Spleen (tissue), 11 donors: ENCODE data around the gene HINFP. TPM values are rescaled to one million over a fixed set of nuclear protein-coding genes. Genes with fewer than 3 reads are reported as not detected.

Source experiments
- DNase-seq: peaks from one replicate; pipeline ENCODE4 v3.0.0-alpha.2; 2020
- H3K27ac ChIP-seq, 8 donors: fragments of 200-600 bp; sonication (generic) in 7 of 8; 1 replicate in 4 of 8; 2 replicates in 4 of 8; pipeline versions ENCODE4 v1.5.0 to v1.8.0; 2016 to 2021; ENCODE audit warnings: inconsistent platforms in 4 of 8, mild to moderate bottlenecking in 4 of 8, moderate library complexity in 1 of 8
- H3K27me3 ChIP-seq, 7 donors: fragments of 200-600 bp; sonication (generic) in 6 of 7; replicated peaks in 1 of 7; 1 replicate in 4 of 7; 2 replicates in 3 of 7; pipeline versions ENCODE4 v1.5.0 to v1.8.0; 2016 to 2021; ENCODE audit warnings: inconsistent platforms in 3 of 7, mild to moderate bottlenecking in 1 of 7
- H3K36me3 ChIP-seq, 6 donors: fragments of 200-600 bp; sonication (generic) in 5 of 6; 1 replicate in 4 of 6; 2 replicates in 2 of 6; pipeline versions ENCODE4 v1.5.0 to v1.8.0; 2016 to 2021; ENCODE audit warnings: inconsistent platforms in 2 of 6
- H3K4me1 ChIP-seq, 6 donors: fragments of 200-600 bp; sonication (generic) in 5 of 6; 1 replicate in 3 of 6; 2 replicates in 3 of 6; pipeline versions ENCODE4 v1.5.0 to v1.8.0; 2016 to 2021; ENCODE audit warnings: inconsistent platforms in 3 of 6
- H3K4me3 ChIP-seq, 8 donors: fragments of 200-600 bp; sonication (generic) in 7 of 8; 1 replicate in 4 of 8; 2 replicates in 4 of 8; pipeline versions ENCODE4 v1.5.0 to v1.8.0; 2016 to 2021; ENCODE audit warnings: inconsistent platforms in 4 of 8, mild to moderate bottlenecking in 4 of 8, moderate library complexity in 2 of 8
- H3K9me3 ChIP-seq, 8 donors: fragments of 200-600 bp; sonication (generic) in 7 of 8; 1 replicate in 4 of 8; 2 replicates in 4 of 8; pipeline versions ENCODE4 v1.5.0 to v1.8.0; 2016 to 2021; ENCODE audit warnings: inconsistent platforms in 4 of 8
- CTCF ChIP-seq, 11 experiments: fragments of 200-600 bp in 7 of 11; fragments of 450-650 bp in 4 of 11; sonication (generic) in 4 of 11; IDR thresholded peaks in 8 of 11; conservative IDR thresholded peaks in 3 of 11; 1 replicate in 7 of 11; 2 replicates in 4 of 11; pipeline versions ENCODE4 v1.4.0 to v1.8.0; 2016 to 2021; ENCODE audit warnings: antibody characterized with exemption in 11 of 11, inconsistent platforms in 4 of 11, mild to moderate bottlenecking in 1 of 11
- POLR2A ChIP-seq, 3 donors: fragments of 450-650 bp; IDR thresholded peaks; one replicate each; pipeline ENCODE4 v1.5.1; 2017; ENCODE audit warnings: antibody characterized with exemption in 3 of 3, mild to moderate bottlenecking in 1 of 3
- POLR2AphosphoS5 ChIP-seq, 3 donors: sonication (generic); formaldehyde crosslinking; IDR thresholded peaks; one replicate each; pipeline ENCODE4 v1.5.1; 2017; ENCODE audit warnings: antibody characterized with exemption in 3 of 3
- WGBS, 5 donors: extraction: QIAGEN DNeasy Blood & Tissue Kit in 3 of 5; methylation state at CpG; one replicate each; pipeline versions ENCODE4 v1.1.5 to v1.1.7; 2013 to 2018; 5-methylcytosine and 5-hydroxymethylcytosine counted together
- intact Hi-C: fragments of 100-400 bp; cut with DNase I; formaldehyde crosslinking; loops from one replicate; pipeline ENCODE4 v1.15.0; 2023; ENCODE audit warnings: low total_unique reads
- polyA plus RNA-seq, 3 donors: library from polyadenylated mRNA; stranded (reverse); fragments of 200-250 nt; gene quantifications; one replicate each; pipeline ENCODE4 v1.2.1, GENCODE V29; 2013
- total RNA-seq, 7 donors: library from RNA; depleted of rRNA in 3 of 7; stranded (reverse); fragments of >200 nt in 3 of 7; fragmentation: NEBNext Ultra II Directional in 4 of 7; extraction: Animal tissue kit (Norgen Biotek cat#: 25700) in 4 of 7; gene quantifications; one replicate each; pipeline versions ENCODE4 v1.1.0 to v1.2.1, GENCODE V29; 2016 to 2021
- donor health status: healthy with polysubstance abuse.
- donor health status: DM: no; HTN: no; CAD: no; lungs with moderate emphysema.
- donor health status: DM: no; HTN: no; CAD: no.
- donor health status: Bipolar disorder and iron deficiency.
- donor health status: healthy.
- donor health status: DM: no; HTN: no; CAD: no.
- donor health status: DM: yes; HTN: yes; CAD: no.

Gene HINFP
- total and polyA plus RNA-seq, 10 donors, result 12.8 to 40.7 (median 33.0) TPM

- intact Hi-C loops, result no loop called here
- TF ChIP-seq CTCF (IDR thresholded peaks at IDR 0.05 in 8 of 11, conservative IDR thresholded peaks at IDR 0.05 in 3 of 11) (no peak), POLR2AphosphoS5 (IDR thresholded peaks at IDR 0.05) (no peak), POLR2A (IDR thresholded peaks at IDR 0.05) (no peak)
- H3K4me1 ChIP-seq, result peaks cover 0 to 38% (median 24%) of the 10 kb centered on the region in 6 donors
- no peak for DNase-seq
- H3K36me3 ChIP-seq, result no peaks in the 10 kb centered on the region
- no peaks in the 10 kb centered on the region for H3K9me3 ChIP-seq
- H3K27ac ChIP-seq, result no peak within 1 kb of the TSS
- WGBS, 5 donors, result 0 to 1% (median 1%) methylated on average over 15 to 73 of the region's 73 CpGs
- H3K4me3 ChIP-seq, result peak within 1 kb of the TSS; percentile 44 to 76 (median 58)
- peaks cover 0 to 70% (median 34%) of the 10 kb centered on the region in 7 donors for H3K27me3 ChIP-seq
Observed at GRCh38 chr11:119149018-119149785, 27.8 kb downstream of the HINFP start, which contains the start of gene ABCG4. TSS of gene ABCG4 (plus strand) at chr11:119149052. CDS start at chr11:119149966, 914 bp downstream.

- no peak for DNase-seq
- Histone ChIP-seq H3K4me1 (peaks cover 0 to 33% (median 23%) of the 10 kb centered on the region in 6 donors), H3K27ac (no peak overlapping the region), H3K4me3 (peak overlapping the region in 5 of 8 donors; percentile 55 to 76 (median 62)), H3K27me3 (peaks cover 0 to 70% (median 34%) of the 10 kb centered on the region in 7 donors), H3K36me3 (no peaks in the 10 kb centered on the region), H3K9me3 (no peaks in the 10 kb centered on the region)
- TF ChIP-seq POLR2AphosphoS5 (IDR thresholded peaks at IDR 0.05) (no peak), POLR2A (IDR thresholded peaks at IDR 0.05) (no peak), CTCF (IDR thresholded peaks at IDR 0.05 in 8 of 11, conservative IDR thresholded peaks at IDR 0.05 in 3 of 11) (no peak)
- intact Hi-C loops, result no loop called here
- WGBS, 5 donors, result 23 to 36% (median 27%) methylated on average over 26 to 33 of the region's 33 CpGs
Observed at GRCh38 chr11:119149786-119150275, 28.5 kb downstream of the HINFP start.

- H3K27me3 ChIP-seq, result peaks cover 0 to 52% (median 30%) of the 10 kb centered on the region in 7 donors
- H3K4me3 ChIP-seq, result no peak overlapping the region
- intact Hi-C loops, result no loop called here
- TF ChIP-seq POLR2A (IDR thresholded peaks at IDR 0.05) (no peak), POLR2AphosphoS5 (IDR thresholded peaks at IDR 0.05) (no peak), CTCF (IDR thresholded peaks at IDR 0.05 in 8 of 11, conservative IDR thresholded peaks at IDR 0.05 in 3 of 11) (no peak)
- no peaks in the 10 kb centered on the region for H3K9me3 ChIP-seq
- DNase-seq, result no peak
- 71 to 83% (median 79%) methylated on average over 7 to 9 of the region's 9 CpGs for WGBS, 5 donors
- peaks cover 0 to 28% (median 21%) of the 10 kb centered on the region in 6 donors for H3K4me1 ChIP-seq
- H3K36me3 ChIP-seq, result no peaks in the 10 kb centered on the region
- no peak overlapping the region for H3K27ac ChIP-seq
Observed at GRCh38 chr11:119152043-119152442, 30.7 kb downstream of the HINFP start.

GRCh38 chr11:119152604-119153003 lies 31.2 kb downstream of the HINFP start:
- TF ChIP-seq CTCF (IDR thresholded peaks at IDR 0.05 in 8 of 11, conservative IDR thresholded peaks at IDR 0.05 in 3 of 11) (no peak), POLR2AphosphoS5 (IDR thresholded peaks at IDR 0.05) (no peak), POLR2A (IDR thresholded peaks at IDR 0.05) (no peak)
- Histone ChIP-seq H3K9me3 (no peaks in the 10 kb centered on the region), H3K36me3 (no peaks in the 10 kb centered on the region), H3K4me1 (peaks cover 0 to 28% (median 21%) of the 10 kb centered on the region in 6 donors), H3K27ac (no peak overlapping the region), H3K27me3 (peaks cover 0 to 46% (median 28%) of the 10 kb centered on the region in 7 donors), H3K4me3 (no peak overlapping the region)
- intact Hi-C loops, result no loop called here
- WGBS, 5 donors, result 91 to 93% (median 91%) methylated on average over 4 of the region's 4 CpGs
- DNase-seq, result no peak
